ENCODE results near the gene WWOX. TPM values are rescaled to one million over a fixed set of nuclear protein-coding genes. Genes with fewer than 3 reads are reported as not detected.

WWOX gene
- total RNA-seq, 1 donor: 24.2 TPM

DNA sequence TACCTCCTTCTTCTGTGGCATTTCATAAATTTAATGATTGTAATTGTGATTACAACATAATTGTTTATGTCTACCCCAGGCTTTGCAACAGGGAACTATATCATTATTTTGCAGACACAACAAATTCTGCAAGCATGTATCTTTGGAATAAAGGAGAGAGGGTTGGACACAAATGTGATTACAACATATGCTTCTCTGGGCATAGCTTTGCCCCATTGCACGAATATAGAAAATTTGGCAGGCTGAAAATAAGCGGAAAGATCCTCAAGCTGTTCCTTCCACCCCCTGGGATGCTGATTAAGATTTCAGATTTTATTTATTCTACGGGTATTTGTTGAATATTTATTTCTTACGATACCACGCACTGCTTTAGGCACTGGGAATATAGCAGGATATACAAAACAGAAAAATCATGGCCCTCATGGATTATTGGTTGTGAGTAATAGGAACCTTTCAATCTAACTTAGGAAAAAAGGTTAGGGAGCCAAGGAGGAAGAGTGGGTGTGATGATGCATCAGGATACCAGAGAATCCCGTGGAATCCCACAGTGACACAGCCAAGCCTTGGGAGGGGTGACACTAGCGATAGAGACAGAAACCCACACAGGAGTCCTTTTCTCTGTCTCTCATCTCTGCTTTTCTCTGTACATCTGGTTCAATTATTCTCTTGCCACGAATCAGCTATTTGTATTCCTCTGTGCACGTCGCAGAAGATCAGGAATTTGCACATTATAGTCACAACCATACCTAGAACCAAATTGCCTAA, 980.4 kb downstream of the WWOX start:
- no peak overlapping the region for H3K4me3 ChIP-seq (ENCODE audit: low read depth, low read length)
- no peak for DNase-seq (ENCODE audit: low read depth)
- TF ChIP-seq, protein P1, sequence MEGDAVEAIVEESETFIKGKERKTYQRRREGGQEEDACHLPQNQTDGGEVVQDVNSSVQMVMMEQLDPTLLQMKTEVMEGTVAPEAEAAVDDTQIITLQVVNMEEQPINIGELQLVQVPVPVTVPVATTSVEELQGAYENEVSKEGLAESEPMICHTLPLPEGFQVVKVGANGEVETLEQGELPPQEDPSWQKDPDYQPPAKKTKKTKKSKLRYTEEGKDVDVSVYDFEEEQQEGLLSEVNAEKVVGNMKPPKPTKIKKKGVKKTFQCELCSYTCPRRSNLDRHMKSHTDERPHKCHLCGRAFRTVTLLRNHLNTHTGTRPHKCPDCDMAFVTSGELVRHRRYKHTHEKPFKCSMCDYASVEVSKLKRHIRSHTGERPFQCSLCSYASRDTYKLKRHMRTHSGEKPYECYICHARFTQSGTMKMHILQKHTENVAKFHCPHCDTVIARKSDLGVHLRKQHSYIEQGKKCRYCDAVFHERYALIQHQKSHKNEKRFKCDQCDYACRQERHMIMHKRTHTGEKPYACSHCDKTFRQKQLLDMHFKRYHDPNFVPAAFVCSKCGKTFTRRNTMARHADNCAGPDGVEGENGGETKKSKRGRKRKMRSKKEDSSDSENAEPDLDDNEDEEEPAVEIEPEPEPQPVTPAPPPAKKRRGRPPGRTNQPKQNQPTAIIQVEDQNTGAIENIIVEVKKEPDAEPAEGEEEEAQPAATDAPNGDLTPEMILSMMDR (IDR thresholded peaks at IDR 0.05; ENCODE audit: insufficient read depth, low read length): no peak

DNA sequence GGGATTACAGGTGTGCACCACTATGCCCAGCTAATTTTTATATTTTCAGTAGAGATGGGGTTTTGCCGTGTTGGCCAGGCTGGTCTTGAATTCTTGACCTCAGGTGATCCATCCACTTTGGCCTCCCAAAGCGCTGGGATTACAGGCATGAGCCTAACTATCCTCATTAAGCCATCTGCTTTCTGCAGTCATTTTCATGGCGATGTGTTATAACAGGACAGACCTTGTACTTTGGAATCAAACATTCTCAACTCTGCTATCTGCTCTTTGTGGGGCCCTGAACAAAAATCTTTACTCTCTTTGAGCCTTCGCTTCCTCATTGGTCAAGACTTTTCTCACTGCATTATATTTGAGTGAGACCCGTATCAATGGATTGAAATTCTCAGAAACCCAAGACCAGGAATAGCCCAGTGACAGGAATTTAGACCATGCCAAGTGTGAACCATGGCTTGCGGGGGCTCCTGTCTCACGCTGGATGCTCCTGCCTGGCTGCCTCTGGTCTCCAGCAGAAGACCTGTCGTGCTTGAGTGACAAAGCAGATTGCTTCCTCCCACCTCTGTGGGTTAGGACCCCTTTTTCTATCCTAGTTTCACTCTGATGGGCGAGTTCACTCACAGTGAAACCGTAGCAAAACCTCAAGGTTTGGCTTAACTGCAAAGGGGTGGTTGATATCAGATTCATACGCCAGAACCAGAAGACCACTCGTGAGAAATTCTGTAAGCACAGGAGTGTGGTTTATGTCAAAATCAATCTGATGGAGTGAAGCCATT, 982.0 kb downstream of the WWOX start:
- no peak overlapping the region for H3K4me3 ChIP-seq (ENCODE audit: low read depth, low read length)
- DNase-seq (ENCODE audit: low read depth): no peak
- TF ChIP-seq, protein P1 (IDR thresholded peaks at IDR 0.05; ENCODE audit: insufficient read depth, low read length): no peak

DNA sequence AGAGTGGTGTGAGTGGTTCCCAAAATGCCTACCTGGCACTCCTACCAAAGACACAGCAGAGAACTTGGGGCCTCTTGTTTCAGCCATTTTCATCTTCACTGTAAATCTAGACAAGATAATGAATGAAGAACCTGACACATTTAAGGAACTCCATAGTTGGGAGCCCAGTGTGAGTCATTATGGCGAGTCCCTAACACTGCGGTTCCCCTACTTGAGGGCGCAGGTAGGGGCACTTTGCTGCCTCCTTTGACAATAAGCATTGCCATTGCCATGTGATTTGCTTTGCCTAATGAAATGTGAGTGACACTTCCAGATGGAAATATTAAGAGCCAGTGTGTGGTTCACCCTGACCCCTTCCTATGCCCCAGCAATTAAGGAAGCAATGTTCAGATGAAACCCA, 983.5 kb downstream of the WWOX start:
- TF ChIP-seq, protein P1 (IDR thresholded peaks at IDR 0.05; ENCODE audit: insufficient read depth, low read length): no peak
- no peak for DNase-seq (ENCODE audit: low read depth)

DNA sequence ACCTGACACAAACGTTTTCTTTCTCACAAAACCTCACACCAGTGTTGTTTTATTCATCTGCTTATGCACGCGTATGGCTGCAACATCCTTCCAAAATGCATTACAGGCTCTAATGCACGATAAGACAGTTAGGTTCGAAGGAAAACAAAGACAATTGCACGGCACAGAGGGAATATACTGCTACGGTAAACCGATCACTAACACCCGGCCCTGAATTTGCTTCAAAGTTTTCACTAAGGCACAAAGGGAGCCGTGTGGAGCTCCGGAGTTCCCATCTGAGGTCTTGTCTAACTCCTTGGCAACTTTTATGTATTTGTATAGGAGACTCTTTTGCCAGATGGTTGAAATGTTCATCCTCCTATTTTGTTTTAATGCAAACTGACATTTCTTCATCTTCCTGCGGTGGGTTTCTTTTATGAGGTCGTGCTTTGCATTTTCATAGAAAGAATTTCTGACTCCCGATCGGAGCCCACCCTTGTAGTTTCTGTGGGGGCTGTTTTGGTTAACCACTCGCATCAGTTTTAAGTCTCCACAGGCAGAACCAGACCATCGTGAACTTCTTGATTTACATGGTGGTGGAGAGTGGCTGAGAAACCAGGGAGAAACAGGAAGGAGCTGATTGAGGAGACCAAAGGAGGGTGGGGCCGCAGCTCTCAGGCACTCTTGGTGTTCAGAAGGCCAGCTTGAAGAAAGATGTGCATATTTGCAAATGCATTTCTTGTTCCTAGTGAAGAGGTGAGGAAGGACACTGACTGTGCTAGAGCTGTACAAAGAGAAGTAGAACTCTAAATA, 984.2 kb downstream of the WWOX start:
- TF ChIP-seq, protein P1 (IDR thresholded peaks at IDR 0.05; ENCODE audit: insufficient read depth, low read length): no peak
- H3K4me3 ChIP-seq (ENCODE audit: low read depth, low read length): no peak overlapping the region
- no peak for DNase-seq (ENCODE audit: low read depth)

More for the DNA sequence above, 983.5 kb downstream of the WWOX start:
- no peak overlapping the region for H3K4me3 ChIP-seq (ENCODE audit: low read depth, low read length)

DNA sequence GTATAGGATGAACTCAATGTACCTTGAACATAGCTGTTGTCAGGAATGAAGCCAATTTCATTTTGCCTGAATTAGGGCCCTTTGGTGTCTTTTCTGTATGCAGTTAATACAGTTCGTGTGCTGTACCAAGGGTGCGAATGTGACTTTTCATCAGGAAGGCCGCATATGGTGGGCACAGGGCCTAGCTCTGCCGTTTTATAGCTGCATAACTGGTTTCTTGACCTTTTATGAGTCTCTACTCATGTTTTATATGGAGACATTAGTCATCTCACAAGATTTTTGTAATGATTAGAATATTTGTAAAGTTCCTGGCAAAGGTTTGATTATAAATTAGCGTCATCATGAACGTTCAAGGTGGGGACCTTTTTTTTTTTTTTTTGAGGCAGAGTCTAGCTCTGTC, 989.5 kb downstream of the WWOX start:
- no peak overlapping the region for H3K4me3 ChIP-seq (ENCODE audit: low read depth, low read length)
- DNase-seq (ENCODE audit: low read depth): no peak
- TF ChIP-seq, protein P1 (IDR thresholded peaks at IDR 0.05; ENCODE audit: insufficient read depth, low read length): no peak

DNA sequence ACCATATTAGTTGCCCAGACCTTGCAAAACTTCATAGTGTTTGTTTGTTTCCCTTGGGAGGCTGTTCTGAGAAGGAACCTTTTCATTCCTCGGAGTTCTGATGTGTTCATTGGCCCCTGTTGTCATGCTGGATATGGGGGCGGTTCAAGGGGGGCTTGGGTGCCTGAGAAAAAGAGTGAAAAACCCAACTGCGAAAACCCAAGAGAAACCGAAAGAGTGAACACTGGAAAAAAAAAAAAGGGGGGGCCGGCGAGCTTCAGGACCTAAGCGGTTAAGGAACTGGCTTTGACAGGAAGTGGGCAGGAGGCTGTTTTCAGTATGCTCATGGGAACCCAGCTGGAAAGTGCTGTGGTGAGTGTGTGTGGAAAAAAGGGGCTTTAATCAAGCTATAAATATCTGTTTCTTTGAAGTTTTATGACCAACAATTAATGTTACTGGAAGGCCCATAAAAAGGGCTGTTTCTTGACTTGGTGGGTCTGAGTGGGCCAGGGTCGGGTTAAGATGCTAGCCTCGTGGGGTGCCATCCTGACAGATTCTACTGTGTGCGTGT, 990.4 kb downstream of the WWOX start:
- H3K4me3 ChIP-seq (ENCODE audit: low read depth, low read length): no peak overlapping the region
- TF ChIP-seq, protein P1 (IDR thresholded peaks at IDR 0.05; ENCODE audit: insufficient read depth, low read length): no peak
- no peak for DNase-seq (ENCODE audit: low read depth)
